ENCODE measurements around the gene ZNF581. TPM values are rescaled to one million over a fixed set of nuclear protein-coding genes. Genes with fewer than 3 reads are reported as not detected.

ZNF581 gene
- total RNA-seq, 1 experiment from 2014 or later = 37.1 TPM

- CTCF ChIA-PET = no interaction called here
These were observed 31.6 kb downstream of the ZNF581 start, which contains the start of gene EPN1 for GRCh38 chr19:55674841-55675660. EPN1 (plus strand) TSS chr19:55675226; CDS start chr19:55678628, 3,402 bp downstream.

GRCh38 chr19:55675661-55676354 is 32.4 kb downstream of the ZNF581 start:
- Histone ChIP-seq H3K4me1 (ENCODE audit: insufficient read depth, low read length, poor library complexity, severe bottlenecking) (peaks cover 44% of the 10 kb centered on the region), H3K36me3 (ENCODE audit: insufficient read depth, low read length, poor library complexity, severe bottlenecking) (peaks cover 36% of the 10 kb centered on the region), H3K4me3 (ENCODE audit: low read depth, low read length, poor library complexity, severe bottlenecking) (peak overlapping the region; percentile 94), H3K27me3 (replicated peaks; ENCODE audit: insufficient read depth, low read depth, low read length, poor library complexity) (no peaks in the 10 kb centered on the region), H3K9me3 (ENCODE audit: low read depth, low read length, poor library complexity, severe bottlenecking) (no peaks in the 10 kb centered on the region), H3K27ac (ENCODE audit: low read depth, low read length, poor library complexity, severe bottlenecking) (peak overlapping the region; percentile 92)
- POLR2A ChIA-PET (ENCODE audit: low non-redundant PET) = no interaction called here
- DNase-seq (ENCODE audit: low spot score) = no peak
- TF ChIP-seq, protein P1, sequence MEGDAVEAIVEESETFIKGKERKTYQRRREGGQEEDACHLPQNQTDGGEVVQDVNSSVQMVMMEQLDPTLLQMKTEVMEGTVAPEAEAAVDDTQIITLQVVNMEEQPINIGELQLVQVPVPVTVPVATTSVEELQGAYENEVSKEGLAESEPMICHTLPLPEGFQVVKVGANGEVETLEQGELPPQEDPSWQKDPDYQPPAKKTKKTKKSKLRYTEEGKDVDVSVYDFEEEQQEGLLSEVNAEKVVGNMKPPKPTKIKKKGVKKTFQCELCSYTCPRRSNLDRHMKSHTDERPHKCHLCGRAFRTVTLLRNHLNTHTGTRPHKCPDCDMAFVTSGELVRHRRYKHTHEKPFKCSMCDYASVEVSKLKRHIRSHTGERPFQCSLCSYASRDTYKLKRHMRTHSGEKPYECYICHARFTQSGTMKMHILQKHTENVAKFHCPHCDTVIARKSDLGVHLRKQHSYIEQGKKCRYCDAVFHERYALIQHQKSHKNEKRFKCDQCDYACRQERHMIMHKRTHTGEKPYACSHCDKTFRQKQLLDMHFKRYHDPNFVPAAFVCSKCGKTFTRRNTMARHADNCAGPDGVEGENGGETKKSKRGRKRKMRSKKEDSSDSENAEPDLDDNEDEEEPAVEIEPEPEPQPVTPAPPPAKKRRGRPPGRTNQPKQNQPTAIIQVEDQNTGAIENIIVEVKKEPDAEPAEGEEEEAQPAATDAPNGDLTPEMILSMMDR (conservative IDR thresholded peaks at IDR 0.05; ENCODE audit: low read depth, low read length) = no peak
- TF ChIP-seq EZH2 (IDR thresholded peaks at IDR 0.05; ENCODE audit: borderline replicate concordance, low read depth, low read length, poor library complexity, severe bottlenecking) = no peak
- BruUV-seq (replicated peaks) = no TSS peak
- CTCF ChIA-PET = no interaction called here
- intact Hi-C loops (cut with micrococcal nuclease; ENCODE audit: unreplicated experiment) = loop anchor here (10.0 kb wide), 1 partner anchor 639 kb away; the partner anchor contains the start of gene ZSCAN5A

More at GRCh38 chr19:55674841-55675660, 31.6 kb downstream of the ZNF581 start, which contains the start of gene EPN1:
- H3K27ac ChIP-seq (ENCODE audit: low read depth, low read length, poor library complexity, severe bottlenecking) = peak within 1 kb of the TSS; percentile 92
- intact Hi-C loops (cut with micrococcal nuclease; ENCODE audit: unreplicated experiment) = loop anchor here (10.0 kb wide), 1 partner anchor 640 kb away; the partner anchor contains the start of gene ZSCAN5A
- no peaks in the 10 kb centered on the region for H3K9me3 ChIP-seq (ENCODE audit: low read depth, low read length, poor library complexity, severe bottlenecking)
- peak; percentile 99 for DNase-seq (ENCODE audit: low spot score)
- no peaks in the 10 kb centered on the region for H3K27me3 ChIP-seq (replicated peaks; ENCODE audit: insufficient read depth, low read depth, low read length, poor library complexity)
- peak within 1 kb of the TSS; percentile 94 for H3K4me3 ChIP-seq (ENCODE audit: low read depth, low read length, poor library complexity, severe bottlenecking)
- POLR2A ChIA-PET (ENCODE audit: low non-redundant PET) = no interaction called here
- H3K4me1 ChIP-seq (ENCODE audit: insufficient read depth, low read length, poor library complexity, severe bottlenecking) = peaks cover 51% of the 10 kb centered on the region
- TF ChIP-seq, protein P1 (conservative IDR thresholded peaks at IDR 0.05; ENCODE audit: low read depth, low read length) = no peak
- no peak for TF ChIP-seq EZH2 (IDR thresholded peaks at IDR 0.05; ENCODE audit: borderline replicate concordance, low read depth, low read length, poor library complexity, severe bottlenecking)
- H3K36me3 ChIP-seq (ENCODE audit: insufficient read depth, low read length, poor library complexity, severe bottlenecking) = peaks cover 36% of the 10 kb centered on the region
- BruUV-seq (replicated peaks) = no TSS peak

DNA sequence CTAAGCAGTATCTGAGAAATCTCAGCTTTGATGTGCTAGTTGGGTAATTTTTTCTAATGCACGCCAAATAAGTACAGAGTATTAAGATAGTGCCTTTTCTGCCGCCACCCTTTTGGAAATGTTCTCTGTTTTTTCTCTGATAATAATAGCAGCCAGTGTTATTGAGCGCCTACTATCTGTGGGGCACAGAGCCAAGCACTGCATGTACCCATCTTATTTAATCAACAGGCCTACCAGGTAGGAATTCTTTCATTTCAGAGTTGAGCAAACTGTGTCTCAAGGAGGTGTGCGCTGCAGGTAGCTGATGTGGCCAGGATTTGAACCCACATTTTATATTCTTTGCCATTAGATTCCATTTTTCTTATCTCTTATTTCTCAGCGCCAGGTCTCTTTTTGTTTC is 32.9 kb downstream of the ZNF581 start:
- Histone ChIP-seq H3K36me3 (ENCODE audit: insufficient read depth, low read length, poor library complexity, severe bottlenecking) (peaks cover 40% of the 10 kb centered on the region), H3K4me1 (ENCODE audit: insufficient read depth, low read length, poor library complexity, severe bottlenecking) (peaks cover 38% of the 10 kb centered on the region), H3K27ac (ENCODE audit: low read depth, low read length, poor library complexity, severe bottlenecking) (peak overlapping the region; percentile 92), H3K9me3 (ENCODE audit: low read depth, low read length, poor library complexity, severe bottlenecking) (no peaks in the 10 kb centered on the region), H3K27me3 (replicated peaks; ENCODE audit: insufficient read depth, low read depth, low read length, poor library complexity) (no peaks in the 10 kb centered on the region), H3K4me3 (ENCODE audit: low read depth, low read length, poor library complexity, severe bottlenecking) (peak overlapping the region; percentile 94)
- POLR2A ChIA-PET (ENCODE audit: low non-redundant PET) = no interaction called here
- TSS peak; percentile 46 for BruUV-seq (replicated peaks)
- no peak for DNase-seq (ENCODE audit: low spot score)
- intact Hi-C loops (cut with micrococcal nuclease; ENCODE audit: unreplicated experiment) = loop anchor here (10.0 kb wide), 1 partner anchor 638 kb away; the partner anchor contains the start of gene ZSCAN5A
- CTCF ChIA-PET = no interaction called here
- TF ChIP-seq, protein P1 (conservative IDR thresholded peaks at IDR 0.05; ENCODE audit: low read depth, low read length) = no peak
- TF ChIP-seq EZH2 (IDR thresholded peaks at IDR 0.05; ENCODE audit: borderline replicate concordance, low read depth, low read length, poor library complexity, severe bottlenecking) = no peak
